GM21390 (cell line): ENCODE measurements around the gene EPHB1.

ENCODE experiments used
- ATAC-seq: cut with Tn5 transposase; IDR thresholded peaks from one replicate; pipeline ENCODE4 v1.9.1; 2021; ENCODE audit not compliant: unreplicated experiment

Gene EPHB1

GRCh38 chr3:135272026-135272669 is 477.1 kb downstream of the EPHB1 start:
- no peak for ATAC-seq

GRCh38 chr3:135292162-135292561 is 497.1 kb downstream of the EPHB1 start:
- no peak for ATAC-seq

- ATAC-seq: no peak
Observed at GRCh38 chr3:135301670-135302069, 506.6 kb downstream of the EPHB1 start.

GRCh38 chr3:135304378-135304777 is 509.3 kb downstream of the EPHB1 start:
- no peak for ATAC-seq
